C4-2B (cell line): ENCODE data around the gene ADAMTS16.

Experiments
- H3K27ac ChIP-seq: fragments of 450-650 bp; 2 replicates; pipeline ENCODE4 v1.5.1; 2017
- CTCF ChIP-seq: fragments of 450-650 bp; conservative IDR thresholded peaks from 2 replicates; pipeline ENCODE4 v1.5.1; 2017; ENCODE audit warnings: mild to moderate bottlenecking
- ZFX ChIP-seq: fragments of 450-650 bp; IDR thresholded peaks from 2 replicates; pipeline ENCODE4 v1.6.1; 2017

The ADAMTS16 gene

DNA sequence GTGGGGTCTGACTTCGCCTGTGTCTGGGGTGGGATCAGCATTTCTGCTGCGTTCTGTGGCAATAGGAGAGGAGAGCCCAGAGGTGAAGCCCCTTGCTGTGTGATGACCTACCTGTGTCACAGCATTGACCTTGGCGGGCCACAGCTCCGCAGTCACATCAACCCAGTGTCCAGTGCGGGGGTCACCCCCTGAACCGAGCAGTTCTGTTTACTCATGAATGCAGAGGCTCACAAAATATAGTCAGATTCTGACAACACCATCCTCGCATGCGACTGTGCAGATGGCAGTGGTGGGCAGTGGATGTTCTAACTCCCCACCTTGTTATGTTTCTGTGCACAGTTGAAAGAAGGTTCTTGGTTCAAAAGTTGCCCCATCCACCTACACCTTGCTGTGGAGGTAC, 100.1 kb downstream of the ADAMTS16 start:
- no peak overlapping the region for H3K27ac ChIP-seq
- TF ChIP-seq ZFX (no peak), CTCF (no peak)

DNA sequence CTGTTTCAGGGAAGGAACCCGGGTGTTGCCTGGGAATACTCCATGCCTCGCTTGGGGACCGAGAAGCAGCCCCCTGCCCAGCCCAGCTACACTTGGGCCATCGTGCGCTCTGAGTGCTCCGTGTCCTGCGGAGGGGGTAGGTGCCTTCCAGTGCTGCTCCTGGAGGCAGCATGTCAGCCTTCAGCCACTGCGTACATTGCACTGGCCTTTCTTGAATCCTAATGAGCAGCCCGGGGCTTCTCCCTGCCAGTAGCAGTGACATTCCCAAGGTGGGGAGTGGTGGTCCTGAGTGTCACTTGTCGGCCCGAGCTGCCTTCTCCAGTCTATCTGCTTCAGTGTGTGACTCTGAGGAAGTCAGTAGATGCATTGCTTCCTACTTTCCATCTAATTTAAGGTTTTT, 101.9 kb downstream of the ADAMTS16 start:
- no peak overlapping the region for H3K27ac ChIP-seq
- TF ChIP-seq CTCF = no peak
- no peak for TF ChIP-seq ZFX

GRCh38 chr5:5246736-5247135, 106.6 kb downstream of the ADAMTS16 start:
- TF ChIP-seq ZFX (no peak), CTCF (no peak)
- H3K27ac ChIP-seq = no peak overlapping the region

DNA sequence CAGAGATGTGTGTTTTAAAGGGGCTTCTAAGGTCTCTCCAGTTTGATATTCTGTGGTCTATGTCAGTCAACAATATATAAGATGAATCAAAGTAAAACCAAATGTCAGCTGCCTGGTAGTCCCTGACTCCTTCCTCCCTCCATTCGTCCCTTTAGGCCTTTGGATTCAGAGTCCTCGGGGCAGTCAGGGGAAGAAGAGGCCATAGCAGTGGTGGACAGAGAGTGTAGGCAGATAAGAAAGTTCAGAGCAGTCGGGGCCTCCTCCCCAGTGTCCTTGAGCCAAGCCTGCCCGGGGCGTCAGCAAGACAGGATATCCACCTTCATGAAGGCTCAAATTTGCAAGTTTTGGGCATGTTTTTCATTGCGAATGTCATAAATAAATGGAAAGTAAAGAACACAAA, 110.6 kb downstream of the ADAMTS16 start:
- no peak overlapping the region for H3K27ac ChIP-seq
- TF ChIP-seq CTCF (no peak), ZFX (no peak)

GRCh38 chr5:5252106-5252505, 112.0 kb downstream of the ADAMTS16 start:
- H3K27ac ChIP-seq = no peak overlapping the region
- no peak for TF ChIP-seq CTCF
- TF ChIP-seq ZFX = no peak

- H3K27ac ChIP-seq = no peak overlapping the region
- no peak for TF ChIP-seq ZFX
- TF ChIP-seq CTCF = no peak
Observed at GRCh38 chr5:5257353-5257752, 117.2 kb downstream of the ADAMTS16 start.

DNA sequence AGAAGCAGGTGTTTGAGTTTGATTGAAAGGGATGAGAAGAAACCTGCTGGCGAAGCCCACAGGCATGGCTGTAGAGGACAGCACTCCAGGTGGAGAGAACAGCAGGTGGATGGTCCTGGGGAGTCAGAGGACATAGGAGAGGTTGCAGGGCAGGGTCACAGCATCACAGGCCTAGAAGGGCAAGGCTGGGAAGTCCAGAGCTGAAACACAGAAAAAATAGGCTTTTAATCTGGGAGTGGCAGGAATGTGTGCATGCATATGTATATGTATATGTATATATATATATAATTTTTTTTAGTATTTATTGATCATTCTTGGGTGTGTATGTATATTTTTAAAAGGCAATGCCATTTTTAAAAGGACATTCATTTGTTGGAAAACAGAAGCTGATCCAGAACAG, 118.4 kb downstream of the ADAMTS16 start:
- no peak for TF ChIP-seq CTCF
- TF ChIP-seq ZFX = no peak
- H3K27ac ChIP-seq = no peak overlapping the region

GRCh38 chr5:5264727-5265126, 124.6 kb downstream of the ADAMTS16 start:
- TF ChIP-seq CTCF (no peak), ZFX (no peak)

More at GRCh38 chr5:5264727-5265126, 124.6 kb downstream of the ADAMTS16 start:
- no peak overlapping the region for H3K27ac ChIP-seq
